Fibroblast of pulmonary artery (primary cell): ENCODE data around the gene COL12A1.
A peak's percentile ranks its signal among the peaks of the same experiment; 100 is the strongest.

Experiments used
- DNase-seq: peaks from one replicate; pipeline ENCODE4 v3.0.0-alpha.2; 2010; ENCODE audit warnings: low read depth
- H3K4me3 ChIP-seq: replicated peaks from 2 replicates; pipeline ENCODE4 v1.5.1; 2011; ENCODE audit warnings: low read depth, mild to moderate bottlenecking, control low read depth, low read length, moderate library complexity
- TF ChIP-seq, protein P1 (sequence below): IDR thresholded peaks from 2 replicates; pipeline ENCODE4 v1.5.1; 2011; ENCODE audit warnings: mild to moderate bottlenecking, control low read depth, low read length, inconsistent platforms; ENCODE audit errors: missing control alignments

COL12A1 gene

DNA sequence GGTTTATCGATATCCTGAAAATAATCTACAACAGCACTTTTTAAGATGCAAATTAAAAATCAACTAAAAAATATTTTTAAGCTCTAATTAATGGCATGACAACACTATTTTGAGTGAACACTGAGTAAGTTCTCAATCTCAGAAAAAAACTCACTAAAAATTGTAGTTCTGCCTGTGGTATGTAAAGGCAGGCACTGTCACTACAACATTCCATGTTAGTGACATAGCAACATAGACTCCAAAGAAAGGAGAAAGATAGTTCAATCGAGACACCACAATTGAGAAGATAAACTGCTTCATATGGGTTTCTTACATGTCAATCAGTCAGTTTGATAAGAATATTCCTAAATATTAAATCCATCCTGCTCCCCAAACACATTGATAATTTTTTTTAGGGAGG, 38.0 kb downstream of the COL12A1 start:
- no peak for DNase-seq
- TF ChIP-seq, protein P1, sequence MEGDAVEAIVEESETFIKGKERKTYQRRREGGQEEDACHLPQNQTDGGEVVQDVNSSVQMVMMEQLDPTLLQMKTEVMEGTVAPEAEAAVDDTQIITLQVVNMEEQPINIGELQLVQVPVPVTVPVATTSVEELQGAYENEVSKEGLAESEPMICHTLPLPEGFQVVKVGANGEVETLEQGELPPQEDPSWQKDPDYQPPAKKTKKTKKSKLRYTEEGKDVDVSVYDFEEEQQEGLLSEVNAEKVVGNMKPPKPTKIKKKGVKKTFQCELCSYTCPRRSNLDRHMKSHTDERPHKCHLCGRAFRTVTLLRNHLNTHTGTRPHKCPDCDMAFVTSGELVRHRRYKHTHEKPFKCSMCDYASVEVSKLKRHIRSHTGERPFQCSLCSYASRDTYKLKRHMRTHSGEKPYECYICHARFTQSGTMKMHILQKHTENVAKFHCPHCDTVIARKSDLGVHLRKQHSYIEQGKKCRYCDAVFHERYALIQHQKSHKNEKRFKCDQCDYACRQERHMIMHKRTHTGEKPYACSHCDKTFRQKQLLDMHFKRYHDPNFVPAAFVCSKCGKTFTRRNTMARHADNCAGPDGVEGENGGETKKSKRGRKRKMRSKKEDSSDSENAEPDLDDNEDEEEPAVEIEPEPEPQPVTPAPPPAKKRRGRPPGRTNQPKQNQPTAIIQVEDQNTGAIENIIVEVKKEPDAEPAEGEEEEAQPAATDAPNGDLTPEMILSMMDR: no peak
- H3K4me3 ChIP-seq: no peak overlapping the region

DNA sequence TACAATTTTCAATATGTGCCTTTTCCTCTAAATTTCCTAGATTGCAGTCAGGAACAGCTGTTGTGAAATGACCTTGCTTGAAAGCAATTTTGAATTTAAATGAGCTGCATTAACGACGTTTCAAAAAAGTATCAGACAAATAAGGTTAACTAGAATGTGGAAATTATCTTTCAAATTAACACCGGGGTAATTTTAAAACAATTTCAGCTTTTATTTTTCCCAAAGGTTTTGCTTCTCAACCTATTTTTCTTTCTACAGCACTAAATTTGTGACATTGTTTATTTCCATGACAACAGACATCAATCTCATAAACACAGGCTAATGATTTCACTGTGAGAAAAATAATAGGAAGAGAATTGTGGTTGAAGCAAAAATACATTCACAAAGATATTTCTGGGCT, 38.5 kb downstream of the COL12A1 start:
- no peak overlapping the region for H3K4me3 ChIP-seq
- DNase-seq: peak; percentile 26
- TF ChIP-seq, protein P1: no peak

DNA sequence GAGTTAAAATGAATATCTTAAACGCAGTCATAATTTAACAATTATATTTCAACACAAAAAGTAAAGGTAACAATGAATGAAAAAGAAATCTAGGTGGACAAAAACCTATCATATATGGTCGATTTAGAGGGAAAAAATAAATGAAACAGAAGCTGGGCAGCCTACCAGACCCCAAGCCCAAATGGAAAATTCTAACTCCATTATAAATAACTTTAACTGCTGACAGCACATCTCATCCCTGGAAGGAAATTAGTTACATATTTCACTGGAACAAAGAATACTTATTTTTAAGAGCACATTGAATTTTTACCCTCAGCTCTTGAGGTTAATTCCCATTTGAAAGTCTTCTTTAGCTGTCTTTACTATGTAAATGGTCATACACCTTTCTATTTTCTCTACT, 39.1 kb downstream of the COL12A1 start:
- H3K4me3 ChIP-seq: no peak overlapping the region
- DNase-seq: no peak
- TF ChIP-seq, protein P1: no peak

DNA sequence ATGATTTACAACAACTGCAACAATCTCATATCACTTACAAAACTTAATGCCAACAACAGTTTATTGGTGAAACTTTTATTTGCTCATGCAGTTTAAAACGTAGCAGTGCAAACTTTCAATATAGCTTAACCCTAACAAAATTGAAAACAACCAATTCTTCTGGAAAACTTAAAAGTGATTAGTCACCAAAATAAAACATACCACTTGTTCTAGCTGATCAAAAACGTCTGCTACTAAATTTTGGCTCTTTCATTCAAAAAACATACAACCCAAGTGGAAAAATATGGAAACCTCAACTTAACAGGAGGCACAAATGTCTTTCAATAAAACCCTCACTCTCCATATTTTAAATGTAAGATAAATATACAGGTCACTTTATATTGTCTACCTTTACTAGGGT, 39.6 kb downstream of the COL12A1 start:
- TF ChIP-seq, protein P1: no peak
- DNase-seq: no peak
- no peak overlapping the region for H3K4me3 ChIP-seq

DNA sequence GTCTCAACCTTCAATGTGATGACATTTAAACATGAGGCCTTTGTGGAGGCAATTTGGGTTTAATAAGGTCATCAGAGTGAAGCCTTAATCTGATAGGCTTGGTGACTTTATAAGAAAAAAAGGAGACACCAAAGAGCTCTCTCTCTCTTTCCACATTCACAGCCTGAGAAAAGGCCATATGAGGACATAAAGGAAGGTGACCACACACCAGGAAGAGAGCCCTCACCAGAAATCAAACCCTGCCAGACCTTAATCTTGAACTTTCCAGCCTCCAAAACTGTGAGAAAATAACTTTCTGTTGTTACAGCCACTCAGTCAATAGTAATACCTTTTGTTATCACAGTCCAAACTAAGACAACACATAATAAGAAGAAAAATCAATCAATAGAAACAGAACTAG, 47.7 kb downstream of the COL12A1 start:
- no peak overlapping the region for H3K4me3 ChIP-seq
- TF ChIP-seq, protein P1: no peak
- DNase-seq: peak; percentile 35

DNA sequence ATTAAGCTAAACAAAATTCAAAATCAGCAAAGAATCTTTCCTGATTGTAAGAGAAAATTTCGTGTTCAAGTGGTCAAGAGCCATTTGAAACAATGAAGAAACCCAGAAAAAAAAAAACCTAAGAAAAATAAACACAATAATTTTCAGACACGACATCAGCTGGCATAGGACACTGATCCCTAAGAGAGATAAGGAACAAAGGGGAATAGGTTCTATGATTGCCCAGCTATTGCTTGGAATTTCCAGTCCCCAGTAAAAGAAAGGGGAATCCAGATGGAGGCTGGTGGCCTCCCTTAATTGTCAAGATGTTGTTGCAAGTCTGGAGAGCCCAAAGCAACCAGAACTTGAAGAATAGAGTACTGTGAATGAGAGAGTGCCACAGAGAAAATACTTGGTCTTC, 48.5 kb downstream of the COL12A1 start:
- H3K4me3 ChIP-seq: no peak overlapping the region
- TF ChIP-seq, protein P1: no peak
- DNase-seq: no peak

DNA sequence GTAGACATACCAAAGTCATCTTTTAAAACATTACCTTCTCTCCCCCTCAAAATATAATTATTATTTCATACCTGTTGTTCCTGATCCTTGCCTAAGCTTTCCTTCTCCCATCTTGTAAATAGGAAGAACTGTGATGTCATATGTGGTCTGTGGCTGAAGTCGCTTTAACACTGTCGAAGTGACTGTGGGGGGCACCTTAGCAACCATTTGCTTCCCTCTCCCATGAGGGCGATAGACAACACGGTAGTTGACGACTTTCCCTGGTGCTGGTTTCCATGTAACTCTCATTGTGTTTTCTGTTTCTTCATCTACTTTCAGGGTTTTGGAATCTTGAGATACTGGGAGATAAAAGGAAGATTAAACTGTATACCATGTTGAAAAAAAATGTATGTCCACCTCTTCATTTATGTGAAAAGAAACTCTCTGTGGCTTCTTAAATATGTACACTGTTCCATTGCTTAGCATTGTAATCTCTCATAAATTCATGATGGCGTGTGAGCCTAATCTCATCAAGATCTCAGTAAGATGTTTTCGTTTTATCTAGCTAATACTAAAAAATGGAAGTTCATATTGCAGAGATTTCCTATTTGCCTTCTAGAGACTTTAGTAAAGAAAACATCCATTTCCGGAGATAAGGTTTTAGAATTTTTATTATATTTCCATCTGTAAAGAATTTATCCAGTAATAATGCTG, 49.5 kb downstream of the COL12A1 start:
- TF ChIP-seq, protein P1: no peak
- no peak overlapping the region for H3K4me3 ChIP-seq
- DNase-seq: no peak
